ENCODE measurements around the gene RNF225.
A peak's percentile ranks its signal among the peaks of the same experiment; 100 is the strongest.
"Not testable (repeated sequence)": the region's sequence is repeated elsewhere in the genome, so short reads cannot be mapped to it uniquely, and the experiment has no call there.

The RNF225 gene

DNA sequence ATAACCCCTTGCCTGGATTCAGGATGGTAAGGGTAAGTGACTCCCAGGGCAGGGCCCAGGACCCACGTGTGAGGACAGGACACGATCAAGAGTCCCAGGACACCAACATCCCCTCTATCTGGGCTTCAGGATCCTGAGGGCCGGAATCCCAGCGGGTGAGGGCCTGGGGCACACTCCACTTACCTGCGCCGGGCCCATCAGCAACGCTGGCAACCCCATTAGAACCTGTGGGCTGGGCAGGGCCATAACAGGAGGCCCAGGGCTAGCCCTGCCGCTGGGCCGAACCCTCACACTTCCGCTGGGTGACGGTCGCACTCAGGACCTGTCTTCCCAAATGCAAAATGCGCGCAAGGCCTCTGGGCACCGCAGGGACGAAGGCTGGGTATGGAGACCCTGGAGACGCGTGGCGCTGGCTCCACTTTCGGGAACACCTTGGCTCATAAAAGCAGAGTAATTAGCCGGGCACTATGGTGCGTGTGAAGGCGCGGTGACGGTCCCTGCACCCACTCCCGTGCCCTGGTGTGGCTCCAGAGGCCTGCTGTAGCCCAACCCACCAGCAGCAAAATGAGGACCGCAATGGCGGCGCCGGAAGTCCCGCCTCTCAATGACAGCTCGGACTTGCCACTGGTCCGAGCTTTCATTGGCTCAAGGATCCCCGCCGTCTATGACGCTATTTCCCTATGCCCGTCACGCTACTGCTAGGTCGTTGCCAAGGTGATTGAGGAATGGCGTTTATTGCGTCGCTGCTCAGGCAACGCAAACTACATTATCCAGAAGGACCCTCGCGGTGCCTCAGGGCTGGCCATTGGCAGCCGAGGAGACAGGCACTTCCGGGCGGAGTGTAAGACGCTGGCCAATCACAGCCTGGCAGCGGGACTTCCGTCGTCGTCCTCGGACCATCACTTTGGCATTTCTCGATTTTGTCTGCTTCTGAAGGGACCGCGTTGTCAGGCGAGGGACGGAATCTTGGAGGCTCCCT, 44.4 kb downstream of the RNF225 start, which contains the start of gene ZNF132:
TSS of gene ZNF132 (minus strand) at position 578 of the 979 bp plus-strand sequence. CDS start at position 246, 332 bp downstream.
- peak within 1 kb of the TSS; percentile 67 for H3K27ac ChIP-seq (ENCODE audit: low read length)
- H3K4me3 ChIP-seq (ENCODE audit: low read depth in 1 of 2, low read length in 2 of 2) = peak within 1 kb of the TSS; percentile 83 to 86
- H3K27me3 ChIP-seq (ENCODE audit: low read depth, low read length) = no peaks in the 10 kb centered on the region
- peaks cover 29 to 38% of the 10 kb centered on the region in 2 donors for H3K9me3 ChIP-seq (ENCODE audit: control insufficient read depth in 1 of 2, low read length in 2 of 2)
- H3K36me3 ChIP-seq (ENCODE audit: control insufficient read depth in 1 of 2, insufficient read depth in 2 of 2, low read length in 2 of 2) = peaks cover 19 to 34% of the 10 kb centered on the region in 2 donors
- H3K4me1 ChIP-seq (ENCODE audit: control insufficient read depth in 1 of 2, insufficient read depth in 2 of 2, low read length in 2 of 2) = peaks cover 3 to 19% of the 10 kb centered on the region in 2 donors

DNA sequence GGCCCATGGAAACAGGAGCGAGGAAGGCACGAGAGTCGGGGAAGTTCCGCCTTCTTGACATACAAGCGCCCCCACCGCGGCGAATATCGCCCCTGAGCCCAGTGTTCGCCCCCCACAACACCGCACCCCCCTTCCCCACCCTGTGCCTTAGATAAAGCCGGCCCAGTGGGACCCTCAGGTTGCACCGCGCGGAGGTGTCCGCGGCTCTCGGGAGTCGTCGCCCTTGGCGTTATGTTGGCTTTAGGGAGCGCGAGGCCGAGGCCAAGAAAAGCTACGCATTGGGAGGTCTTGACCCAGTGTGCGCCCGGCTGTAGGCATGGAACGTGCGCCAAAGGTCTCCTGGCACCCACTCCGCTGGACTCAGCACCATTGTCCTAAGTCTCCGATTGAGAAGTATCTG, 45.1 kb downstream of the RNF225 start:
- Histone ChIP-seq H3K4me1 (ENCODE audit: control insufficient read depth in 1 of 2, insufficient read depth in 2 of 2, low read length in 2 of 2) (peaks cover 3 to 19% of the 10 kb centered on the region in 2 donors), H3K36me3 (ENCODE audit: control insufficient read depth in 1 of 2, insufficient read depth in 2 of 2, low read length in 2 of 2) (peaks cover 12 to 27% of the 10 kb centered on the region in 2 donors), H3K4me3 (ENCODE audit: low read depth in 1 of 2, low read length in 2 of 2) (peak overlapping the region; percentile 83 to 86), H3K27ac (ENCODE audit: low read length) (no peak overlapping the region), H3K9me3 (ENCODE audit: control insufficient read depth in 1 of 2, low read length in 2 of 2) (peaks cover 23 to 32% of the 10 kb centered on the region in 2 donors), H3K27me3 (ENCODE audit: low read depth, low read length) (no peaks in the 10 kb centered on the region)

DNA sequence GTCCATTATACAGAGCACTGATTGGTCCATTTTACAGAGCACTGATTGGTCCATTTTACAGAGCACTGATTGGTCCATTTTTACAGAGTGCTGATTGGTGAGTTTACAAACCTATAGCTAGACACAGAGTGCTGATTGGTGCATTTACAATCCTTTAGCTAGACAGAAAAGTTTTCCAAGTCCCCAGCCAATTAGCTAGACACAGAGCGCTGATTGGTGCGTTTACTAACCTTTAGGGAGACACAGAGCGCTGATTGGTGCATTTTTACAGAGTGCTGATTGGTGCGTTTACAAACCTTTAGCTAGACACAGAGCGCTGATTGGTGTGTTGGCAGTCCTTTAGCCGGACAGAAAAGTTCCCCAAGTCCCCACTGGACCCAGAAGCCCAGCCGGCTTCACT, 47.5 kb downstream of the RNF225 start:
- H3K36me3 ChIP-seq (ENCODE audit: control insufficient read depth in 1 of 2, insufficient read depth in 2 of 2, low read length in 2 of 2); H3K4me3 ChIP-seq (ENCODE audit: low read depth in 1 of 2, low read length in 2 of 2); H3K27ac ChIP-seq (ENCODE audit: low read length); H3K27me3 ChIP-seq (ENCODE audit: low read depth, low read length): not testable (repeated sequence)
- Histone ChIP-seq H3K9me3 (ENCODE audit: control insufficient read depth in 1 of 2, low read length in 2 of 2) (peaks cover 3 to 10% of the 10 kb centered on the region in 2 donors), H3K4me1 (ENCODE audit: control insufficient read depth in 1 of 2, insufficient read depth in 2 of 2, low read length in 2 of 2) (peaks cover 3 to 19% of the 10 kb centered on the region in 2 donors)

Data from muscle layer of duodenum (tissue), 2 donors.